GM06990 (cell line): ENCODE measurements around the gene CPSF7.

Experiments
- DNase-seq: peaks from one replicate; pipeline ENCODE4 v3.0.0-alpha.2; 2011; ENCODE audit not compliant: insufficient read length; ENCODE audit errors: extremely low read depth
- H3K27me3 ChIP-seq: replicated peaks from 2 replicates; pipeline ENCODE4 v1.6.0; 2011; ENCODE audit warnings: low read length; ENCODE audit not compliant: control insufficient read depth, insufficient read depth
- H3K36me3 ChIP-seq: 2 replicates; pipeline ENCODE4 v1.5.1; 2011; ENCODE audit warnings: low read length; ENCODE audit not compliant: control insufficient read depth, insufficient read depth
- H3K4me3 ChIP-seq: replicated peaks from 2 replicates; pipeline ENCODE4 v1.5.1; 2011; ENCODE audit warnings: low read depth, mild to moderate bottlenecking, control low read depth, low read length
- TF ChIP-seq, protein P1 (sequence below): IDR thresholded peaks from 2 replicates; pipeline ENCODE4 v1.5.1; 2011; ENCODE audit warnings: low read length, control low read depth, mild to moderate bottlenecking, inconsistent platforms; ENCODE audit not compliant: insufficient read depth, poor library complexity, severe bottlenecking

Gene CPSF7

DNA sequence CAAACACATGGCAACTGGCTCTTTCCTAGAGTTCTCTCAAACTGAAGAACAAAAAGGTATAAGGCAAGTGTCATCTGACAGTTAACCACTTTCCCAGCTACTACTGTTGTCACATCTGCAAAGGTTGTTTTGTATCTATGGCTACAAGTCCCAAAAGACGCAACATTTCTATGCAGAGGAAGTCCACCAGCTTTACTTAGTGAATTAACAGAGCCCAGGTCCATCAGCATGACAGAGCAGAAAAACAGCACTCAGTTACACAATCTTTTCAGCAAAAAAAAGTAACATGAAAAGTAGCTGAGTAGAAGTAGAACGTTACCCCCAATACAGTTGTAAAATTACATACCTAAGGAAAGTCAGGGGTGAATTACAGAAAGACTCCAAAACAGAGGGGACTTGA, 12.1 kb downstream of the CPSF7 start:
- TF ChIP-seq, protein P1, sequence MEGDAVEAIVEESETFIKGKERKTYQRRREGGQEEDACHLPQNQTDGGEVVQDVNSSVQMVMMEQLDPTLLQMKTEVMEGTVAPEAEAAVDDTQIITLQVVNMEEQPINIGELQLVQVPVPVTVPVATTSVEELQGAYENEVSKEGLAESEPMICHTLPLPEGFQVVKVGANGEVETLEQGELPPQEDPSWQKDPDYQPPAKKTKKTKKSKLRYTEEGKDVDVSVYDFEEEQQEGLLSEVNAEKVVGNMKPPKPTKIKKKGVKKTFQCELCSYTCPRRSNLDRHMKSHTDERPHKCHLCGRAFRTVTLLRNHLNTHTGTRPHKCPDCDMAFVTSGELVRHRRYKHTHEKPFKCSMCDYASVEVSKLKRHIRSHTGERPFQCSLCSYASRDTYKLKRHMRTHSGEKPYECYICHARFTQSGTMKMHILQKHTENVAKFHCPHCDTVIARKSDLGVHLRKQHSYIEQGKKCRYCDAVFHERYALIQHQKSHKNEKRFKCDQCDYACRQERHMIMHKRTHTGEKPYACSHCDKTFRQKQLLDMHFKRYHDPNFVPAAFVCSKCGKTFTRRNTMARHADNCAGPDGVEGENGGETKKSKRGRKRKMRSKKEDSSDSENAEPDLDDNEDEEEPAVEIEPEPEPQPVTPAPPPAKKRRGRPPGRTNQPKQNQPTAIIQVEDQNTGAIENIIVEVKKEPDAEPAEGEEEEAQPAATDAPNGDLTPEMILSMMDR: no peak
- H3K36me3 ChIP-seq: peaks cover 38% of the 10 kb centered on the region
- no peak for DNase-seq
- H3K4me3 ChIP-seq: no peak overlapping the region
- H3K27me3 ChIP-seq: no peaks in the 10 kb centered on the region

DNA sequence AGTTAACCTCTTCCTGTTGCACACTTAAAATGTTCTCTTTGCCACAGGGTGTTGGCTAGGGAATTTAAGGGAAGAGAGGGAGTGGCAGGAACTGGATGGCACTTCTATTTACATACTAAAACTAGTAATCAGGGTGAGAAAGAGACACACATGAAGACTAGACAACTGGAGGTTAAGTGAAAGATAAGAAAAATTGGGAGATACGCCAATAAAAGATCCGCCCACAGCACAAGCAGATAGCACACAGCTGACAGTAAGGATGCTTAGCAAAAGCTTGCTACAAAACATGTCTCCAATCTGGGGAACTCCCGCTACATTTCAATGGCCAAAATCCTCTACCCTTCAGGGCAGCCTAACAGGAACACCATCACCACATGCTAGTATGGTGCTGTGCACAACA, 12.8 kb downstream of the CPSF7 start:
- H3K36me3 ChIP-seq: peaks cover 38% of the 10 kb centered on the region
- TF ChIP-seq, protein P1: no peak
- no peak overlapping the region for H3K4me3 ChIP-seq
- H3K27me3 ChIP-seq: no peaks in the 10 kb centered on the region
- DNase-seq: no peak

DNA sequence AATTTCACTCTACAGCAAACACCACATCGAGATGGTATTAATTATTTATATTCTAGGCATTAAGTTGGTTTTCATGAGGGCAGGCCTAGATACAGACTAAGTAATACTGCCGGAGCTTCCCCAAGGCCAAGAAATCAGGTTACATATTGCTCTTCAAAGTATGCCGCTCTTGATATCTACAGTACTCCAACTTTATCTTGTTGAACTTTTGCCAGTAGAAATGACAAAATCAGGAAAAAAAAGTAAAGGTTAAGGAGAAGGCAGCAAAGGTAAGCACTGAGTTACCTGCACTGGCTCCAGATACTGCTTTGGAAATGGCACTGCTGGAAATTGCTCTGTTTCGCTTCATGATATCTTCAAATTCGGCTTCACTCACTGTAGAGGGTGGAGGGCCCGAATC, 14.4 kb downstream of the CPSF7 start:
- no peaks in the 10 kb centered on the region for H3K27me3 ChIP-seq
- no peak for DNase-seq
- TF ChIP-seq, protein P1: no peak
- H3K36me3 ChIP-seq: peaks cover 38% of the 10 kb centered on the region
- no peak overlapping the region for H3K4me3 ChIP-seq

DNA sequence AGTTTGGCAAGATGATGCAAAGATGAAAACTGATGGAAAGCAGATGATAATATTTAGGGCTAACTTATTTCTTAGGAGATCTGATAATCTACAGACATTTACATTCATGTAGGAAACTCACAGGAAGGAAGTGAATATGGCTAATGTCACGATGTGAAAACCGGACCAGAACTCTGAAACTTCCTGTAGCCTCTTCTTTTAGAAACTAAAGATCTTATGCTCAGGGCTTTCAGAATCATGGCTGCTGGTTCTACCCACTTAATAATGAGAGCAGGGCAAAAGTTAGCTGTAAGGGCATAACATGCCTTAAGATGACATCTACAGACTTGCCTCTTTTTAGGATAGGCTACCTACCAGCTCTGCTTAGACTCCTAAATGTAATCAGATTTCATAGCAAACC, 15.2 kb downstream of the CPSF7 start:
- TF ChIP-seq, protein P1: no peak
- H3K27me3 ChIP-seq: no peaks in the 10 kb centered on the region
- peaks cover 34% of the 10 kb centered on the region for H3K36me3 ChIP-seq
- DNase-seq: no peak
- H3K4me3 ChIP-seq: no peak overlapping the region

DNA sequence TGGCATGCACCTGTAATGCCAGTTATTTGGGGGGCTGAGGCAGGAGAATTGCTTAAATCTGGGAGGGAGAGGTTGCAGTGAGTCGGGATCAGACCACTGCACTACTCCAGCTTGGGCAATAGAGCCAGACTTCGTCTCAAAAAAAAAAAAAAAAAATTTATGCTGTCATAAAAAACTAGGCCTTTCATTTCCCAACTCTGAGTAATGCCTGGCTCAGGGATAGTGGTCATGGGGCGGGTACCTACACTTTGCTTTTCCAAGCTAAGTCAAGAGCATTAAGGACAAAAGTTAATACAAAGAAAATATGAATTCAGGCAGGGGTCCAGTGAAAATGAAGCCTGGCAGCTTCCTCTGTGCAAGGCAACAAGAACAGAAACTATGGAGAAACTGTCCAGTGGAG, 16.3 kb downstream of the CPSF7 start:
- TF ChIP-seq, protein P1: no peak
- H3K36me3 ChIP-seq: peaks cover 34% of the 10 kb centered on the region
- DNase-seq: no peak
- H3K4me3 ChIP-seq: no peak overlapping the region
- H3K27me3 ChIP-seq: no peaks in the 10 kb centered on the region

DNA sequence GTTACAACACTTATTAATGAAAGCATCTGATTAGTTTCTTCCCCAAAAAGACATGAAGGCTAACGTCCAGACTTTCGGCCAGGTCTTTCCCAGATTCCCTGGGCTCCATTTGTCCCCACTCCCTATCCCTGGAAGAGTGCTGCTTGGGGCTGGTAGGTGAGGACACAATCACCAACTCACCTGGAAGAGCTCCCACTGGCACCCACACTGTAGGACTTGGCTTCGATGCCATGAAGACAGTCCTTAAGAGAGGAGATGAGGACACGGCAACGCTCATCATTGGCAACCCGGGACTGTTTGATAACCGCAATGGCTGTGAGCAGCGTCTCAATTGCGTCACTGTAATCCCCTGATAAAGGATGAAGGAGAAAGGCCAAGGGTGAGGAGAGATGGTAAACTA, 18.2 kb downstream of the CPSF7 start:
- DNase-seq: no peak
- Histone ChIP-seq H3K27me3 (no peaks in the 10 kb centered on the region), H3K36me3 (peaks cover 34% of the 10 kb centered on the region), H3K4me3 (no peak overlapping the region)
- TF ChIP-seq, protein P1: no peak
